CD14-positive monocyte (primary cell): Measurements from ENCODE around the gene IFNL1. TPM values are rescaled to one million over a fixed set of nuclear protein-coding genes. Genes with fewer than 3 reads are reported as not detected.
"Not testable (repeated sequence)": the region's sequence is repeated elsewhere in the genome, so short reads cannot be mapped to it uniquely, and the experiment has no call there.

Experiments
- DNase-seq, 3 donors: peaks; one replicate each; pipeline ENCODE4 v3.0.0-alpha.2; 2011 to 2022
- H2AFZ ChIP-seq: 2 replicates; pipeline ENCODE4 v1.6.0; 2012; ENCODE audit warnings: mild to moderate bottlenecking, low read depth, low read length, inconsistent platforms; ENCODE audit not compliant: insufficient read depth, poor library complexity, severe bottlenecking
- H3K27ac ChIP-seq, 2 donors: 1 replicate in 1 of 2; 2 replicates in 1 of 2; pipeline ENCODE4 v1.5.1; 2012 to 2013; ENCODE audit warnings: low read length in 2 of 2, control low read depth in 1 of 2, inconsistent platforms in 1 of 2, low read depth in 1 of 2, mild to moderate bottlenecking in 1 of 2
- H3K27me3 ChIP-seq, 2 donors: one replicate each; pipeline versions ENCODE4 v1.6.0 to v1.6.1; 2011 to 2013; ENCODE audit warnings: low read length in 2 of 2; ENCODE audit not compliant: control insufficient read depth in 2 of 2, insufficient read depth in 2 of 2
- H3K36me3 ChIP-seq, 2 donors: replicated peaks in 1 of 2; 1 replicate in 1 of 2; 2 replicates in 1 of 2; pipeline versions ENCODE4 v1.5.1 to v1.6.1; 2012 to 2013; ENCODE audit warnings: low read length in 2 of 2, control low read depth in 1 of 2, inconsistent platforms in 1 of 2, mild to moderate bottlenecking in 1 of 2; ENCODE audit not compliant: insufficient read depth in 2 of 2, control insufficient read depth in 1 of 2
- H3K4me1 ChIP-seq, 2 donors: 1 replicate in 1 of 2; 2 replicates in 1 of 2; pipeline versions ENCODE4 v1.5.1 to v1.6.1; 2012 to 2013; ENCODE audit warnings: low read length in 2 of 2, control low read depth in 1 of 2, inconsistent platforms in 1 of 2, mild to moderate bottlenecking in 1 of 2, moderate library complexity in 1 of 2; ENCODE audit not compliant: insufficient read depth in 2 of 2, control insufficient read depth in 1 of 2
- H3K4me2 ChIP-seq: replicated peaks from 2 replicates; pipeline ENCODE3; 2012; ENCODE audit warnings: low read length, moderate library complexity, mild to moderate bottlenecking; ENCODE audit not compliant: poor library complexity, severe bottlenecking; ENCODE audit errors: extremely low read depth
- H3K4me3 ChIP-seq, 3 experiments: fragments of 200-600 bp in 1 of 3; sonication (generic) in 1 of 3; replicated peaks in 1 of 3; 1 replicate in 2 of 3; 2 replicates in 1 of 3; pipeline ENCODE4 v1.5.1; 2011 to 2013; ENCODE audit warnings: low read length in 3 of 3, mild to moderate bottlenecking in 3 of 3, control low read depth in 2 of 3, low read depth in 2 of 3, inconsistent platforms in 1 of 3, moderate library complexity in 1 of 3
- H3K79me2 ChIP-seq: 2 replicates; pipeline ENCODE4 v1.6.0; 2012; ENCODE audit warnings: mild to moderate bottlenecking, control low read depth, inconsistent platforms, low read length, moderate library complexity; ENCODE audit not compliant: insufficient read depth
- H3K9ac ChIP-seq: 2 replicates; pipeline ENCODE4 v1.6.0; 2017; ENCODE audit warnings: low read length, mild to moderate bottlenecking; ENCODE audit not compliant: insufficient read depth, poor library complexity, severe bottlenecking
- H3K9me3 ChIP-seq, 2 donors: replicated peaks in 1 of 2; 1 replicate in 1 of 2; 2 replicates in 1 of 2; pipeline versions ENCODE4 v1.5.1 to v1.6.1; 2012 to 2013; ENCODE audit warnings: low read length in 2 of 2, control low read depth in 1 of 2; ENCODE audit not compliant: control insufficient read depth in 1 of 2, insufficient read depth in 1 of 2
- H4K20me1 ChIP-seq: 2 replicates; pipeline ENCODE4 v1.6.0; 2012; ENCODE audit warnings: mild to moderate bottlenecking, low read length, control low read depth, moderate library complexity; ENCODE audit not compliant: insufficient read depth
- H3K27ac Mint-ChIP-seq, 7 donors: one replicate each; pipeline ENCODE4 v1.8.0; 2020; ENCODE audit warnings: mild to moderate bottlenecking in 7 of 7, mixed read lengths in 7 of 7, moderate library complexity in 6 of 7, inconsistent platforms in 2 of 7
- H3K27me3 Mint-ChIP-seq, 3 donors: one replicate each; pipeline ENCODE4 v1.8.0; 2021 to 2022; ENCODE audit warnings: low read depth in 3 of 3, mild to moderate bottlenecking in 3 of 3, mixed read lengths in 3 of 3, moderate library complexity in 3 of 3, inconsistent platforms in 1 of 3
- H3K36me3 Mint-ChIP-seq, 2 donors: one replicate each; pipeline ENCODE4 v1.8.0; 2020; ENCODE audit warnings: mixed read lengths in 2 of 2, inconsistent platforms in 1 of 2, mild to moderate bottlenecking in 1 of 2
- H3K4me1 Mint-ChIP-seq: one replicate; pipeline ENCODE4 v1.8.0; 2020; ENCODE audit warnings: mild to moderate bottlenecking, mixed read lengths
- H3K4me3 Mint-ChIP-seq, 2 donors: one replicate each; pipeline ENCODE4 v1.8.0; 2020; ENCODE audit warnings: mild to moderate bottlenecking in 2 of 2, mixed read lengths in 2 of 2, moderate library complexity in 1 of 2
- H3K9me3 Mint-ChIP-seq, 7 donors: one replicate each; pipeline ENCODE4 v1.8.0; 2020 to 2022; ENCODE audit warnings: mixed read lengths in 7 of 7, mild to moderate bottlenecking in 6 of 7, moderate library complexity in 6 of 7, inconsistent platforms in 2 of 7
- WGBS: methylation state at CpG from one replicate; pipeline ENCODE4 v1.1.5; 2013; ENCODE audit warnings: missing lambda C conversion rate; ENCODE audit not compliant: insufficient coverage; 5-methylcytosine and 5-hydroxymethylcytosine counted together
- intact Hi-C, 2 donors: fragments of 100-400 bp; cut with micrococcal nuclease; formaldehyde crosslinking; loops; one replicate each; pipeline versions ENCODE4 v1.15.0 to v1.15.1; 2023
- polyA plus RNA-seq, 3 donors: library from polyadenylated mRNA; depleted of rRNA in 1 of 3; unstranded in 2 of 3; stranded (reverse) in 1 of 3; fragments of 300-500 nt in 2 of 3; fragments of >200 nt in 1 of 3; fragmentation: Illumina TruSeq in 2 of 3; gene quantifications; 1 replicate in 2 of 3; 2 replicates in 1 of 3; pipeline ENCODE4 v1.2.3, GENCODE V29; 2012 to 2021
- TF ChIP-seq, protein P1 (sequence below): fragments of 200-600 bp; IDR thresholded peaks from one replicate; pipeline ENCODE4 v1.8.0; 2022; ENCODE audit warnings: antibody characterized with exemption, mild to moderate bottlenecking

Gene IFNL1
- polyA plus RNA-seq, 3 donors = not detected

- Histone ChIP-seq H3K4me2 (no peak overlapping the region), H3K79me2 (no peaks in the 10 kb centered on the region), H4K20me1 (no peaks in the 10 kb centered on the region), H3K27me3 (peaks cover 2 to 6% of the 10 kb centered on the region in 2 donors), H3K4me3 (no peak overlapping the region), H2AFZ (no peak overlapping the region), H3K27ac (no peak overlapping the region), H3K9me3 (no peaks in the 10 kb centered on the region), H3K36me3 (no peaks in the 10 kb centered on the region), H3K9ac (no peak overlapping the region), H3K4me1 (no peaks in the 10 kb centered on the region)
- intact Hi-C loops = no loop called here
- H3K4me1 Mint-ChIP-seq = no peaks in the 10 kb centered on the region
- no peaks in the 10 kb centered on the region for H3K36me3 Mint-ChIP-seq
- peak overlapping the region in 1 of 7 donors; percentile 31 for H3K27ac Mint-ChIP-seq
- H3K27me3 Mint-ChIP-seq = peaks cover 15 to 18% (median 17%) of the 10 kb centered on the region in 3 donors
- no peak overlapping the region for H3K4me3 Mint-ChIP-seq
- WGBS = 88% methylated on average over 6 of the region's 9 CpGs
- H3K9me3 Mint-ChIP-seq = peaks cover 0 to 5% (median 0%) of the 10 kb centered on the region in 7 donors
- no peak for DNase-seq
- TF ChIP-seq, protein P1, sequence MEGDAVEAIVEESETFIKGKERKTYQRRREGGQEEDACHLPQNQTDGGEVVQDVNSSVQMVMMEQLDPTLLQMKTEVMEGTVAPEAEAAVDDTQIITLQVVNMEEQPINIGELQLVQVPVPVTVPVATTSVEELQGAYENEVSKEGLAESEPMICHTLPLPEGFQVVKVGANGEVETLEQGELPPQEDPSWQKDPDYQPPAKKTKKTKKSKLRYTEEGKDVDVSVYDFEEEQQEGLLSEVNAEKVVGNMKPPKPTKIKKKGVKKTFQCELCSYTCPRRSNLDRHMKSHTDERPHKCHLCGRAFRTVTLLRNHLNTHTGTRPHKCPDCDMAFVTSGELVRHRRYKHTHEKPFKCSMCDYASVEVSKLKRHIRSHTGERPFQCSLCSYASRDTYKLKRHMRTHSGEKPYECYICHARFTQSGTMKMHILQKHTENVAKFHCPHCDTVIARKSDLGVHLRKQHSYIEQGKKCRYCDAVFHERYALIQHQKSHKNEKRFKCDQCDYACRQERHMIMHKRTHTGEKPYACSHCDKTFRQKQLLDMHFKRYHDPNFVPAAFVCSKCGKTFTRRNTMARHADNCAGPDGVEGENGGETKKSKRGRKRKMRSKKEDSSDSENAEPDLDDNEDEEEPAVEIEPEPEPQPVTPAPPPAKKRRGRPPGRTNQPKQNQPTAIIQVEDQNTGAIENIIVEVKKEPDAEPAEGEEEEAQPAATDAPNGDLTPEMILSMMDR = no peak
Observed at GRCh38 chr19:39270036-39270871, 26.0 kb upstream of the IFNL1 start.

DNA sequence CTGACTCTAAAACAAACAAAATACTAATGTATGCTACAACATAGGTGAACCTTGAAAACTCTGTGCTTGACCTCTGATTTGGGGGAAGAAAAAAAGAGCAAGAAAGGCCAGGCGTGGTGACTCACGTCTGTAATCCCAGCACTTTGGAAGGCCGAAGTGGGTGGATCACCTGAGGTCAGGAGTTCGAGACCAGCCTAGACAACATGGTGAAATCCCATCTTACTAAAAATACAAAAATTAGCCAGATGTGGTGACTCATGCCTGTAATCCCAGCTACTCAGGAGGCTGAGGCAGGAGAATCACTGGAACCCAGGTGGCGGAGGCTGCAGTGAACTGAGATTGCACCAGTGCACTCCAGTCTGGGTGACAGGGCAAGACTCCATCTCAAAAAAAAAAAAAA is 22.3 kb upstream of the IFNL1 start:
- DNase-seq, intact Hi-C loops, H3K4me2 ChIP-seq, H3K27ac ChIP-seq, H3K4me1 ChIP-seq, H3K79me2 ChIP-seq, H3K9me3 ChIP-seq, H2AFZ ChIP-seq, H3K9ac ChIP-seq, H3K27ac Mint-ChIP-seq, H3K4me1 Mint-ChIP-seq, H3K4me3 ChIP-seq, H3K27me3 ChIP-seq, H3K36me3 Mint-ChIP-seq, H3K9me3 Mint-ChIP-seq, H3K4me3 Mint-ChIP-seq, H3K36me3 ChIP-seq, H4K20me1 ChIP-seq: not testable (repeated sequence)
- H3K27me3 Mint-ChIP-seq = peaks cover 8 to 12% (median 11%) of the 10 kb centered on the region in 3 donors
- no CpG with 5 or more reads among the region's 5 CpGs for WGBS
